ENCODE measurements around the gene RNF111. TPM values are rescaled to one million over a fixed set of nuclear protein-coding genes. Genes with fewer than 3 reads are reported as not detected.

RNF111 gene
- total RNA-seq, 1 experiment from 2014 or later, result 22.4 TPM

- no peak for TF ChIP-seq E2F1 (CRISPR knock-in tag; IDR thresholded peaks at IDR 0.05)
- no peak for TF ChIP-seq ZNF121 (CRISPR knock-in tag; IDR thresholded peaks at IDR 0.05)
These were observed 65.5 kb downstream of the RNF111 start (continued) for GRCh38 chr15:59052915-59053407.

- Mint-ChIP-seq H3K4me1 (0 out of 2 replicates have a peak, but pooled peaks cover 2% of the 10 kb centered on the region), H3K9me3 (no peaks in the 10 kb centered on the region), H3K27ac (no peak overlapping the region), H3K4me3 (no peak overlapping the region), H3K27me3 (ENCODE audit: low read depth) (no peaks in the 10 kb centered on the region), H3K36me3 (0 out of 2 replicates have a peak, but pooled peaks cover 6% of the 10 kb centered on the region)
- ATAC-seq (no peak), DNase-seq (ENCODE audit: low spot score) (no peak)
- no peak for TF ChIP-seq SMAD4 (CRISPR knock-in tag; IDR thresholded peaks at IDR 0.05)
- no peak for TF ChIP-seq NR1H2 (CRISPR knock-in tag; IDR thresholded peaks at IDR 0.05)
- no peak for TF ChIP-seq HMGA2 (CRISPR knock-in tag; IDR thresholded peaks at IDR 0.05)
- no peak for TF ChIP-seq FOXP1 (CRISPR knock-in tag; IDR thresholded peaks at IDR 0.05; ENCODE audit: borderline replicate concordance)
- no peak for TF ChIP-seq HMGXB4 (CRISPR knock-in tag; IDR thresholded peaks at IDR 0.05)
- no peak for TF ChIP-seq ZNF423 (CRISPR knock-in tag; IDR thresholded peaks at IDR 0.05)
- TF ChIP-seq, protein P1, sequence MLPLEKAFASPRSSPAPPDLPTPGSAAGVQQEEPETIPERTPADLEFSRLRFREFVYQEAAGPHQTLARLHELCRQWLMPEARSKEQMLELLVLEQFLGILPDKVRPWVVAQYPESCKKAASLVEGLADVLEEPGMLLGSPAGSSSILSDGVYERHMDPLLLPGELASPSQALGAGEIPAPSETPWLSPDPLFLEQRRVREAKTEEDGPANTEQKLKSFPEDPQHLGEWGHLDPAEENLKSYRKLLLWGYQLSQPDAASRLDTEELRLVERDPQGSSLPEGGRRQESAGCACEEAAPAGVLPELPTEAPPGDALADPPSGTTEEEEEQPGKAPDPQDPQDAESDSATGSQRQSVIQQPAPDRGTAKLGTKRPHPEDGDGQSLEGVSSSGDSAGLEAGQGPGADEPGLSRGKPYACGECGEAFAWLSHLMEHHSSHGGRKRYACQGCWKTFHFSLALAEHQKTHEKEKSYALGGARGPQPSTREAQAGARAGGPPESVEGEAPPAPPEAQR (CRISPR knock-in tag; IDR thresholded peaks at IDR 0.05), result no peak
- no peak for TF ChIP-seq OVOL2 (CRISPR knock-in tag; IDR thresholded peaks at IDR 0.05; ENCODE audit: borderline replicate concordance)
- TF ChIP-seq CDX4 (CRISPR knock-in tag; IDR thresholded peaks at IDR 0.05; ENCODE audit: borderline replicate concordance), result no peak
- ChIA-PET POLR2A (no interaction called here), CTCF (no interaction called here)
These were observed 66.0 kb downstream of the RNF111 start for GRCh38 chr15:59053482-59053881.

DNA sequence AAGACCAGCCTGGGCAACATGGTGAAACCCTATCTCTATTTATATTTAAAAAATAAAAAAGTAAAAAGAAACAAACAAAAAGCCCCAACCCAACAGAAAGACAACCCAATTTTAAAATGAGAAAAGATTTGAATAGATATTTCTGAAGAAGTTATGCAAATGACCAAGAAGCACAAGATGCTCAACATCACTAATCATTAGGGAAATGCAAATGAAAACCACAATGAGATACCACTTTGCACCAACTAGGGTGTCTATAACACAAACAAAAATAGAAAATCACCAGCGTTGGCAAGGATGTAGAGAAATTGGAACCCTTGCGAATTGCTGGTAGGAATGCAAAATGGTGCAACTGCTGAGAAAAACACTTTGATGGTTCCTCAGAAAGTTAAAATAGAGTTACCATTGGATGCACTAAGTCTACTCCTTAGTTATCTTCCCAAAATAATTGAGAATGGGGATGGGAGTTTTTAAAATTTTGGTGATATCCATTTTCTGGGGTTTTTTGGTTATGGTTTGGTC lies 71.7 kb downstream of the RNF111 start:
- ATAC-seq (no peak), DNase-seq (ENCODE audit: low spot score) (no peak)
- Mint-ChIP-seq H3K4me3 (no peak overlapping the region), H3K27ac (no peak overlapping the region), H3K36me3 (peaks cover 24% of the 10 kb centered on the region), H3K27me3 (ENCODE audit: low read depth) (no peaks in the 10 kb centered on the region), H3K9me3 (no peaks in the 10 kb centered on the region), H3K4me1 (0 out of 2 replicates have a peak, but pooled peaks cover 2% of the 10 kb centered on the region)
- ChIA-PET CTCF (no interaction called here), POLR2A (no interaction called here)
- no peak for TF ChIP-seq HMGA2 (CRISPR knock-in tag; IDR thresholded peaks at IDR 0.05)
- TF ChIP-seq ZNF232 (CRISPR knock-in tag; IDR thresholded peaks at IDR 0.05), result no peak
- no peak for TF ChIP-seq SMAD4 (CRISPR knock-in tag; IDR thresholded peaks at IDR 0.05)
- no peak for TF ChIP-seq MAX (CRISPR knock-in tag; IDR thresholded peaks at IDR 0.05)
- no peak for TF ChIP-seq FOXP4 (CRISPR knock-in tag; IDR thresholded peaks at IDR 0.05)
- TF ChIP-seq E2F4 (CRISPR knock-in tag; IDR thresholded peaks at IDR 0.05; ENCODE audit: borderline replicate concordance, low read depth), result no peak
- TF ChIP-seq ATF2 (CRISPR knock-in tag; IDR thresholded peaks at IDR 0.05; ENCODE audit: borderline replicate concordance, low read depth), result no peak
- TF ChIP-seq, protein P2, sequence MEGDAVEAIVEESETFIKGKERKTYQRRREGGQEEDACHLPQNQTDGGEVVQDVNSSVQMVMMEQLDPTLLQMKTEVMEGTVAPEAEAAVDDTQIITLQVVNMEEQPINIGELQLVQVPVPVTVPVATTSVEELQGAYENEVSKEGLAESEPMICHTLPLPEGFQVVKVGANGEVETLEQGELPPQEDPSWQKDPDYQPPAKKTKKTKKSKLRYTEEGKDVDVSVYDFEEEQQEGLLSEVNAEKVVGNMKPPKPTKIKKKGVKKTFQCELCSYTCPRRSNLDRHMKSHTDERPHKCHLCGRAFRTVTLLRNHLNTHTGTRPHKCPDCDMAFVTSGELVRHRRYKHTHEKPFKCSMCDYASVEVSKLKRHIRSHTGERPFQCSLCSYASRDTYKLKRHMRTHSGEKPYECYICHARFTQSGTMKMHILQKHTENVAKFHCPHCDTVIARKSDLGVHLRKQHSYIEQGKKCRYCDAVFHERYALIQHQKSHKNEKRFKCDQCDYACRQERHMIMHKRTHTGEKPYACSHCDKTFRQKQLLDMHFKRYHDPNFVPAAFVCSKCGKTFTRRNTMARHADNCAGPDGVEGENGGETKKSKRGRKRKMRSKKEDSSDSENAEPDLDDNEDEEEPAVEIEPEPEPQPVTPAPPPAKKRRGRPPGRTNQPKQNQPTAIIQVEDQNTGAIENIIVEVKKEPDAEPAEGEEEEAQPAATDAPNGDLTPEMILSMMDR (IDR thresholded peaks at IDR 0.05), result no peak

Data from WTC11 (cell line).